SK-N-SH treated with all-trans-retinoic acid at 6 μM for 48 hours (cell line): ENCODE measurements around the gene SPRR2B.
"Not testable (repeated sequence)": the region's sequence is repeated elsewhere in the genome, so short reads cannot be mapped to it uniquely, and the experiment has no call there.

ENCODE experiments used
- ATAC-seq: fragments of 200-7000 bp; cut with Tn5 transposase; 3 replicates; pipeline ENCODE4 v1.9.1; 2020; ENCODE audit warnings: mild to moderate bottlenecking, moderate library complexity
- ARNTL ChIP-seq: fragments of 450-650 bp; formaldehyde crosslinking; IDR thresholded peaks from 2 replicates; pipeline ENCODE4 v1.5.0; 2020; ENCODE audit warnings: low read depth, mild to moderate bottlenecking, moderate library complexity, borderline replicate concordance
- BACH2 ChIP-seq: fragments of 250-450 bp; sonication (Bioruptor Pico); IDR thresholded peaks from 2 replicates; pipeline ENCODE4 v1.9.0; 2021; ENCODE audit warnings: mild to moderate bottlenecking, borderline replicate concordance
- CREB5 ChIP-seq: fragments of 250-450 bp; sonication (Bioruptor Pico); IDR thresholded peaks from 2 replicates; pipeline ENCODE4 v1.5.1; 2020; ENCODE audit warnings: low read depth, mild to moderate bottlenecking, moderate library complexity
- CSRNP3 ChIP-seq: fragments of 250-450 bp; sonication (Bioruptor Pico); IDR thresholded peaks from 2 replicates; pipeline ENCODE4 v1.5.1; 2021; ENCODE audit warnings: mild to moderate bottlenecking, moderate library complexity
- ESRRG ChIP-seq: fragments of 250-450 bp; sonication (Bioruptor Pico); IDR thresholded peaks from 2 replicates; pipeline ENCODE4 v1.6.1; 2021; ENCODE audit warnings: mild to moderate bottlenecking
- GLIS3 ChIP-seq: fragments of 250-450 bp; sonication (Bioruptor Pico); IDR thresholded peaks from 2 replicates; pipeline ENCODE4 v1.5.0; 2020; ENCODE audit warnings: mild to moderate bottlenecking, moderate library complexity
- ISL1 ChIP-seq: fragments of 250-450 bp; sonication (Bioruptor Pico); IDR thresholded peaks from 2 replicates; pipeline ENCODE4 v2.1.2; 2022; ENCODE audit warnings: mild to moderate bottlenecking, moderate library complexity
- OSR1 ChIP-seq: fragments of 250-450 bp; sonication (Bioruptor Pico); IDR thresholded peaks from 2 replicates; pipeline ENCODE4 v1.8.0; 2022; ENCODE audit warnings: moderate library complexity, mild to moderate bottlenecking, inconsistent platforms
- PATZ1 ChIP-seq: fragments of 250-450 bp; sonication (Bioruptor Pico); IDR thresholded peaks from 2 replicates; pipeline ENCODE4 v1.8.0; 2020; ENCODE audit warnings: mild to moderate bottlenecking, moderate library complexity, borderline replicate concordance
- POU6F1 ChIP-seq: fragments of 250-450 bp; sonication (Bioruptor Pico); IDR thresholded peaks from 2 replicates; pipeline ENCODE4 v1.8.0; 2021; ENCODE audit warnings: low read depth, mild to moderate bottlenecking, moderate library complexity, borderline replicate concordance
- PPARA ChIP-seq: fragments of 250-450 bp; sonication (Bioruptor Pico); IDR thresholded peaks from 2 replicates; pipeline ENCODE4 v1.5.0; 2020; ENCODE audit warnings: mild to moderate bottlenecking, borderline replicate concordance
- RARB ChIP-seq: fragments of 250-450 bp; sonication (Bioruptor Pico); IDR thresholded peaks from 2 replicates; pipeline ENCODE4 v1.8.0; 2021; ENCODE audit warnings: mild to moderate bottlenecking, moderate library complexity
- TCF4 ChIP-seq: fragments of 250-450 bp; sonication (Bioruptor Pico); IDR thresholded peaks from 2 replicates; pipeline ENCODE4 v1.8.0; 2021; ENCODE audit warnings: mild to moderate bottlenecking, moderate library complexity, borderline replicate concordance
- TOX ChIP-seq: fragments of 250-450 bp; sonication (Bioruptor Pico); IDR thresholded peaks from 2 replicates; pipeline ENCODE4 v1.8.0; 2021; ENCODE audit warnings: mild to moderate bottlenecking, moderate library complexity, borderline replicate concordance
- TSHZ2 ChIP-seq: fragments of 250-450 bp; sonication (Bioruptor Pico); IDR thresholded peaks from 2 replicates; pipeline ENCODE4 v1.5.0; 2020; ENCODE audit warnings: mild to moderate bottlenecking, moderate library complexity
- ZC3H10 ChIP-seq: fragments of 250-450 bp; sonication (Bioruptor Pico); IDR thresholded peaks from 2 replicates; pipeline ENCODE4 v1.5.1; 2021; ENCODE audit warnings: mild to moderate bottlenecking, moderate library complexity
- ZFP3 ChIP-seq: fragments of 250-450 bp; sonication (Bioruptor Pico); IDR thresholded peaks from 2 replicates; pipeline ENCODE4 v1.5.0; 2020; ENCODE audit warnings: mild to moderate bottlenecking, moderate library complexity
- ZNF565 ChIP-seq: fragments of 450-650 bp; formaldehyde crosslinking; conservative IDR thresholded peaks from 2 replicates; pipeline ENCODE4 v1.5.0; 2020; ENCODE audit warnings: low read depth, mild to moderate bottlenecking, moderate library complexity
- ZNF8 ChIP-seq: fragments of 450-650 bp; formaldehyde crosslinking; IDR thresholded peaks from 2 replicates; pipeline ENCODE4 v1.5.0; 2020; ENCODE audit warnings: mild to moderate bottlenecking, moderate library complexity

SPRR2B gene

GRCh38 chr1:153024413-153024812 lies 47.0 kb downstream of the SPRR2B start:
- no peak for ATAC-seq
- TF ChIP-seq PATZ1 (CRISPR knock-in tag), result no peak
- TF ChIP-seq BACH2 (CRISPR knock-in tag), result no peak
- TF ChIP-seq TSHZ2 (CRISPR knock-in tag), result no peak
- TF ChIP-seq ISL1 (CRISPR knock-in tag), result no peak
- TF ChIP-seq RARB (CRISPR knock-in tag), result no peak
- TF ChIP-seq ZFP3 (CRISPR knock-in tag), result no peak
- TF ChIP-seq OSR1 (CRISPR knock-in tag), result no peak
- TF ChIP-seq PPARA (CRISPR knock-in tag), result no peak
- no peak for TF ChIP-seq ARNTL (CRISPR knock-in tag)
- TF ChIP-seq POU6F1, result no peak
- TF ChIP-seq, all 23 proteins: peak for 0

- ATAC-seq, result no peak
- no peak for TF ChIP-seq ZNF8
- TF ChIP-seq ZC3H10, result no peak
- no peak for TF ChIP-seq ESRRG (CRISPR knock-in tag)
- no peak for TF ChIP-seq GLIS3 (CRISPR knock-in tag)
- no peak for TF ChIP-seq CREB5 (CRISPR knock-in tag)
- no peak for TF ChIP-seq TOX (CRISPR knock-in tag)
- TF ChIP-seq BACH2 (CRISPR knock-in tag), result no peak
- TF ChIP-seq PPARA (CRISPR knock-in tag), result no peak
- no peak for TF ChIP-seq CSRNP3 (CRISPR knock-in tag)
- no peak for TF ChIP-seq PATZ1 (CRISPR knock-in tag)
- TF ChIP-seq TCF4 (CRISPR knock-in tag), result no peak
- no peak for TF ChIP-seq RARB (CRISPR knock-in tag)
- no peak for TF ChIP-seq ZNF565 (CRISPR knock-in tag)
- TF ChIP-seq OSR1 (CRISPR knock-in tag), result no peak
Observed at GRCh38 chr1:153023109-153023508, 48.3 kb downstream of the SPRR2B start.

GRCh38 chr1:153022340-153022739 lies 49.1 kb downstream of the SPRR2B start:
- not testable (repeated sequence) for ATAC-seq

- not testable (repeated sequence) for ATAC-seq
Observed at GRCh38 chr1:153021829-153022228, 49.6 kb downstream of the SPRR2B start.
